GM12891 (cell line): ENCODE results near the gene IFIH1.

Source experiments
- POLR2A ChIP-seq: IDR thresholded peaks from 2 replicates; pipeline ENCODE4 v1.6.1; 2011; ENCODE audit warnings: low read depth, low read length, control low read depth
- POLR2AphosphoS5 ChIP-seq: IDR thresholded peaks from 2 replicates; pipeline ENCODE4 v1.6.1; 2011; ENCODE audit warnings: low read depth, low read length, control low read depth

DNA sequence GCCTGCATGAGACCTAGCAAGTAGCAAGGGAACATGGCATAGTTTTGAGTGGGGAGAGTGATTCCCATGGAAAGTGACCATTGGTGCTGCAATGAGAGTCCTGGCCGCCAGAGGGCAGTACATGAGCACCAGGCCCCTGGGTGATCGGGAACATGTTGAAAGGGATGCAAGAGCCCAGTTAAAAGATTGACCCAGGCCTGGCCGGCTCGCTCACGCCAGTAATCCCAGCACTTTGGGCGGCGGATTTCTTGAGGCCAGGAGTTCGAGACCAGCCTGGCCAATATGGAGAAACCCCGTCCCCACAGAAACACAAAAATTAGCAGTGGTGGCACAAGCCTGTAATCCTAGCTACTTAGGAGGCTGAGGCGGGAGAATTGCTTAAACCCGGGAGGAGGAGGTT lies 97.4 kb downstream of the IFIH1 start:
- no peak for TF ChIP-seq POLR2A
- no peak for TF ChIP-seq POLR2AphosphoS5
